ENCODE data around the gene HOXB5. TPM values are rescaled to one million over a fixed set of nuclear protein-coding genes. Genes with fewer than 3 reads are reported as not detected.

The HOXB5 gene
- total RNA-seq, 4 donors from 2014 or later = 0.72 to 3.3 (median 1.4) TPM

DNA sequence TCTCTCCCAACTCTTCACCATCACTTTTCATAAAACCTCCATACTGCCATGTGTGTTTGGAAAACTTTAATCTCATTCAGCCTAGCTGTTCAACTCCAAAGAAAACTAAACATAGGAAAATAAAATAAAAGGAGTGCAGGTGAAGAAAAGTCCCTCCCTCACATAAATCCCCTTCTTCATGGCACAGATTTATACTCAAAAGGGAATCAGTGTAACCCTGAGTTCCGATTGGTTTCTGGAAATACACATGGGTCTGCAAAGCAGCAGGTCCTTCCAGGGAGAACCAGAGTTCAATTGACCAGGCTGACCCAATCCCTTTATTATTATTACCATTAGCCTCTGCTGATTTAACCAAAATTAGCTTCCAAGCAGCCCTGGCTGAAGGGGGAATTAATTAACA lies 39.8 kb downstream of the HOXB5 start:
- ATAC-seq (ENCODE audit: low FRiP score) = no peak
- TF ChIP-seq CTCF (IDR thresholded peaks at IDR 0.05) = no peak
- no peak for DNase-seq (ENCODE audit: low spot score)

DNA sequence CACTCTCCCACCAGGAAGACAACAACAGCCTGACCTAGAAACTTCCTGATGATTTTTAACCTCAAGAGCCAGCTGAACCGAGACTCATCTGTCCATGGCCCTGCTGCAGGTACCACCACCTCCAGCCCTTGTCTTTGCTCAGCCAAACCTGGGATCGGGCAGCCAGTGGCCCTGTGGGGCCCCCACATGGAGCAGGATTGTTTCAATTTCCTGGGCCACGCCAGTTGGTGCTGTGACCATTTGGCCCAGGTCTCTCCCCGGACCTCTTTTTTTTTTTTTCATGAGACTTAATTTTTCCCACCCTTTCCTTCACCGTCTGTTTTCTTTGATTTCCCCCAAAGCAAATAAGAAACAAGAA lies 40.4 kb downstream of the HOXB5 start:
- no peak for TF ChIP-seq CTCF (IDR thresholded peaks at IDR 0.05)
- ATAC-seq (ENCODE audit: low FRiP score) = no peak
- DNase-seq (ENCODE audit: low spot score) = no peak

GRCh38 chr17:48552466-48553189 lies 41.0 kb downstream of the HOXB5 start:
- no peak for DNase-seq (ENCODE audit: low spot score)
- no peak for ATAC-seq (ENCODE audit: low FRiP score)
- TF ChIP-seq CTCF (IDR thresholded peaks at IDR 0.05) = no peak

GRCh38 chr17:48551596-48552465 lies 41.7 kb downstream of the HOXB5 start:
- DNase-seq (ENCODE audit: low spot score) (no peak), ATAC-seq (ENCODE audit: low FRiP score) (no peak)
- TF ChIP-seq CTCF (IDR thresholded peaks at IDR 0.05) = no peak

DNA sequence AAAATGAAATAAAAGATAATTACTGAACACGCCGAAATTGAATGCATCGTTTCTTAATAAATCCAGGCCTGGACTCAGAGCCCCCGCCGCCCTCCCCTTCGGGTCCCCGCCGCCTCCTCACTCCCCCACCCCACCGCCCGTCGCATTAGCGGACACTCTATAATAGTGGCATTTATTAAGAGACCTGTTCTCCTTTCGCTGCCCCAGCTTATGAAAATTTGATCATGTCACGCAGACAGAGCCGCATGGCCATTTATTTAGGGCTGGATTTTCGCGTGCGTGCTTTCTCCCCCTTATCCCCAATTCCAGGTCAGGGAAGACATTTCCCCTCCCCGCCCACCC lies 42.4 kb downstream of the HOXB5 start:
- DNase-seq (ENCODE audit: low spot score) (no peak), ATAC-seq (ENCODE audit: low FRiP score) (no peak)
- no peak for TF ChIP-seq CTCF (IDR thresholded peaks at IDR 0.05)

DNA sequence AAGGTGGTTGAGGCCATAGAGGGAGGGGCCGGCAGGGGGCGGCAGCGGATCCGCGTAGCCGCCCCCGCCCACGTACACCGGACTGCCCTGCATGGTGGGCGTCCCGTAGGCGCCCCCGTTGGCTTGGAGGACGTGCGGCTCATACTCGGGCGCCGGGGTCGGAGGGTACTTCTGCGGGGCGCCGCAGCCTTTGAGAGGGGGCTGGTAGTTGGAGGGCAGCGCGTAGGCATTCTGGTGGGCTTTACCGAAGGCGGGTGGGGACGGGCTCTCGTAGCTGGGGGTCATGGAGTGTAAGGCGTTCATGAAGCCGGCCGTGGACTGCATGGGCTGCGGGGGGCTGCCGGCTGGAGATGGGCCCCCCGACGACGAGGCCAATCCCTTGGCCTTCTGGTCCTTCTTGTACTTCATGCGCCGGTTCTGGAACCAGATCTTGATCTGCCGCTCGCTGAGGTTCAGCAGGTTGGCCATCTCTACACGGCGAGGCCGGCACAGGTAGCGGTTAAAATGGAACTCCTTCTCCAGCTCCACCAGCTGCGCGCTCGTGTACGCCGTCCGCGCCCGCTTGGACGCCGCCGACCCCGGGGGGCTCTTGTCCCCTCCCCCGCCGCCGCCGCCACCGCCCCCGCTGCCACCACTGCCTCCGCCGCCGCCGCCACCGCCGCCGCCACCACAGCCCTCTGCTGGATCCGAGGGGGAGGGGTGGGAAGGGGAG lies 42.9 kb downstream of the HOXB5 start:
- TF ChIP-seq CTCF (IDR thresholded peaks at IDR 0.05) = no peak
- ATAC-seq (ENCODE audit: low FRiP score) = no peak
- no peak for DNase-seq (ENCODE audit: low spot score)

All from omental fat pad (tissue), 4 donors.